Adrenal gland (tissue), 12 donors: Measurements from ENCODE around the gene FBLN2. TPM values are rescaled to one million over a fixed set of nuclear protein-coding genes. Genes with fewer than 3 reads are reported as not detected.

Experiments used
- DNase-seq, 7 donors: peaks; one replicate each; pipeline ENCODE4 v3.0.0-alpha.2; 2019 to 2020
- H3K27ac ChIP-seq, 5 donors: fragments of 200-600 bp; sonication (generic) in 4 of 5; 1 replicate in 3 of 5; 2 replicates in 2 of 5; pipeline versions ENCODE4 v1.5.1 to v1.8.0; 2016 to 2020; ENCODE audit warnings: mild to moderate bottlenecking in 1 of 5
- H3K27me3 ChIP-seq: fragments of 200-600 bp; 2 replicates; pipeline ENCODE4 v1.8.0; 2021
- H3K36me3 ChIP-seq, 2 donors: fragments of 200-600 bp; replicated peaks in 1 of 2; 1 replicate in 1 of 2; 2 replicates in 1 of 2; pipeline versions ENCODE4 v1.5.1 to v1.8.0; 2018 to 2022
- H3K4me1 ChIP-seq, 2 donors: fragments of 200-600 bp; replicated peaks in 1 of 2; 1 replicate in 1 of 2; 2 replicates in 1 of 2; pipeline versions ENCODE4 v1.5.1 to v1.8.0; 2018 to 2021
- H3K4me3 ChIP-seq, 4 donors: fragments of 200-600 bp; sonication (generic) in 3 of 4; one replicate each; pipeline ENCODE4 v1.5.1; 2016 to 2018
- H3K9me3 ChIP-seq, 3 donors: fragments of 200-600 bp; sonication (generic) in 1 of 3; replicated peaks in 1 of 3; 1 replicate in 2 of 3; 2 replicates in 1 of 3; pipeline versions ENCODE4 v1.5.1 to v1.8.0; 2016 to 2021
- CTCF ChIP-seq, 6 experiments: fragments of 450-650 bp in 4 of 6; fragments of 200-600 bp in 2 of 6; sonication (generic) in 1 of 6; IDR thresholded peaks; 1 replicate in 5 of 6; 2 replicates in 1 of 6; pipeline versions ENCODE4 v1.5.1 to v1.8.0; 2016 to 2021; ENCODE audit warnings: antibody characterized with exemption in 6 of 6, mild to moderate bottlenecking in 2 of 6, moderate library complexity in 1 of 6
- POLR2A ChIP-seq, 2 donors: fragments of 450-650 bp; IDR thresholded peaks; one replicate each; pipeline ENCODE4 v1.6.1; 2017; ENCODE audit warnings: antibody characterized with exemption in 2 of 2, mild to moderate bottlenecking in 2 of 2, moderate library complexity in 1 of 2
- WGBS, 4 donors: extraction: QIAGEN DNeasy Blood & Tissue Kit in 2 of 4; methylation state at CpG; one replicate each; pipeline versions ENCODE4 v1.1.5 to v1.1.7; 2013 to 2017; 5-methylcytosine and 5-hydroxymethylcytosine counted together
- intact Hi-C, 2 donors: fragments of 100-400 bp; cut with DNase I; formaldehyde crosslinking; loops; one replicate each; pipeline versions ENCODE4 v1.14.1 to v1.15.0; 2022 to 2023
- polyA plus RNA-seq, 3 donors: library from polyadenylated mRNA; stranded (reverse); fragments of 200-250 nt in 2 of 3; fragments of 350-450 nt in 1 of 3; fragmentation: Illumina TruSeq in 1 of 3; extraction: RNeasy Lipid Tissue Mini Kit (QIAGEN cat#74804) in 1 of 3; gene quantifications; one replicate each; pipeline ENCODE4 v1.2.3, GENCODE V29; 2013 to 2014
- total RNA-seq, 9 donors: library from RNA; depleted of rRNA in 4 of 9; stranded (reverse); fragments of >200 nt in 4 of 9; fragments of 120-200 nt in 1 of 9; fragmentation: NEBNext Ultra II Directional in 1 of 9; extraction: Animal tissue kit (Norgen Biotek cat#: 25700) in 1 of 9; gene quantifications; one replicate each; pipeline versions ENCODE4 v1.1.0 to v1.2.4, GENCODE V29; 2013 to 2023
- donor health status: healthy with polysubstance abuse.
- donor health status: Bipolar disorder and iron deficiency.
- donor health status: DM: yes; HTN: yes; CAD: no.
- donor health status: DM: no; HTN: no; CAD: no.
- donor health status: DM: no; HTN: no; CAD: no.
- donor health status: DM: yes; HTN: yes; CAD: no.

Gene FBLN2
- total and polyA plus RNA-seq, 12 donors, result 1.8 to 31.5 (median 7.0) TPM

DNA sequence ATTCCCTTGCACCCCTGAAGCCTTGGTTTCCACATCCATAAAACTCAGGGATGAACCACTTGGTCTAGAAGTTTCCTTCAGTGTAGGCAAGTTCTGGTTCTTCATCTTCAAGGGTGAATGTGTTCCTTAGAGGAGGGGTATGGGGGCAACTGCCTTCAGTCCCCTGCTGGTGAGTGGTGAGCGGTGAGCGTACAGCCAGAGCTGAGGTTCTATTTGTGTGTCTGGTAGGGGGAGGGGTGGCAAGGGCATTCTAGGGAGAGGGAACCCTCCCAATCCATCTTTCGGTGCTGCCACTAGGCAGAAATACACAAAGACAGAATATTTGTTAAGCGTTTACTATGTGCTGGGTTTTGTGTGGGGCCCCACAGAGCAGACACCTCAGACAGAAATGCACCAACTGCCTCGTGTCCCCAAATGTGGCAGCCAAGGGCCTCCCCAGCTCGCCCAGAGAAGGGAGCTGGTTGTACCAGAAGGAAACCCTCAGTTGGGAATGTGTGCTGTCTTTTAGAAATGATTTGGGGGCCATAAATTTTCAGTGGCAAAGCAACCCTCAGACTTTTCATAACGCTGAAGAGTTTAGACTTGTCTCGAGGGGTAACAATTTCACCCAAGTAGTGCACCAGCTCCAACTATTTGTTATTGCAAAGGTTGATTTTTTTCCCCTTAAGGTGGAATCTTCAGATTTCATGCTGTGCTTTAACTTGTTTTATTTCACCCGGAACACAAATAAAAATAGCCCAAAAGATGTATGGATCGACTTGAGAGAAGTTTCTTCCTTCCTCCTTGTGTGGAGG lies 137.6 kb downstream of the FBLN2 start:
- no peak overlapping the region for H3K27ac ChIP-seq
- no peaks in the 10 kb centered on the region for H3K4me1 ChIP-seq
- H3K27me3 ChIP-seq, result no peaks in the 10 kb centered on the region
- H3K36me3 ChIP-seq, result no peaks in the 10 kb centered on the region
- intact Hi-C loops, result no loop called here
- DNase-seq, result no peak
- H3K9me3 ChIP-seq, result no peaks in the 10 kb centered on the region
- 52 to 66% (median 58%) methylated on average over 10 of the region's 10 CpGs for WGBS, 4 donors
- TF ChIP-seq POLR2A (IDR thresholded peaks at IDR 0.05) (no peak), CTCF (IDR thresholded peaks at IDR 0.05) (no peak)
- H3K4me3 ChIP-seq, result no peak overlapping the region

DNA sequence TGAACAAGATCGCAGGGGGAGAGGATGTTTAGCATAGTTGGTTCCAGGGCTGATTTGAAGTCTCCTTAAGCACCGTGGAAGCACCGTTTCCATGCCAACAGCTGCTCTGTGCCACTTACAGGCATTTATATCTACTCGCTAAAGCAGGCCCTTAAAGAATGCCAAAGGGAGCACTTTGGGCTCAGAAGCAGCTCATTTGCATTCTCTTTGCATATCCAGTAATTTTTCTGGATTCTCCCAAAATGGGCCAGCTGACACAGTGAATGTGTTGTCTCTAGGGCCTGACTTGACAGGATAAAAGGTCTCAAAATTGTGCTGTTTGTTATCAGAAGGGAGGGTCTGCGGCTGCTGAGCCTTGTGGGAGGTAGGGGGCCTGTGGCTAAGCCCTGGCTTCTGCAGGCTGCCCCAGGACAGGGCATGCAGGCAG lies 138.6 kb downstream of the FBLN2 start:
- H3K4me3 ChIP-seq, result no peak overlapping the region
- no peaks in the 10 kb centered on the region for H3K9me3 ChIP-seq
- intact Hi-C loops, result no loop called here
- H3K36me3 ChIP-seq, result no peaks in the 10 kb centered on the region
- H3K27me3 ChIP-seq, result no peaks in the 10 kb centered on the region
- TF ChIP-seq POLR2A (IDR thresholded peaks at IDR 0.05) (no peak), CTCF (IDR thresholded peaks at IDR 0.05) (no peak)
- no peaks in the 10 kb centered on the region for H3K4me1 ChIP-seq
- no peak overlapping the region for H3K27ac ChIP-seq
- no peak for DNase-seq
- WGBS, 4 donors, result 42 to 53% (median 49%) methylated on average over 2 to 5 of the region's 5 CpGs

Other genes with a start within 250 kb of the FBLN2 start
- 10 to 100 TPM in 1 of 9 donors, 1 to 10 TPM in 8; 6.2 to 11.0 (median 8.7) TPM for gene NUP210, start 128.8 kb upstream of the FBLN2 start, total RNA-seq
- gene NUP210, start 128.8 kb upstream of the FBLN2 start, polyA plus RNA-seq, result 10 to 100 TPM in 1 of 3 donors, 1 to 10 TPM in 2; 3.0 to 15.8 (median 8.6) TPM
- 10 to 100 TPM in 7 of 9 donors, 1 to 10 TPM in 2; 8.4 to 58.0 (median 18.5) TPM for gene HDAC11, start 68.8 kb upstream of the FBLN2 start, total RNA-seq
- gene HDAC11, start 68.8 kb upstream of the FBLN2 start, polyA plus RNA-seq, result 10 to 100 TPM in 2 of 3 donors, 1 to 10 TPM in 1; 6.9 to 17.5 (median 12.7) TPM